ENCODE data around the gene VWA5B1.
"Not testable (repeated sequence)": the region's sequence is repeated elsewhere in the genome, so short reads cannot be mapped to it uniquely, and the experiment has no call there.

Gene VWA5B1

DNA sequence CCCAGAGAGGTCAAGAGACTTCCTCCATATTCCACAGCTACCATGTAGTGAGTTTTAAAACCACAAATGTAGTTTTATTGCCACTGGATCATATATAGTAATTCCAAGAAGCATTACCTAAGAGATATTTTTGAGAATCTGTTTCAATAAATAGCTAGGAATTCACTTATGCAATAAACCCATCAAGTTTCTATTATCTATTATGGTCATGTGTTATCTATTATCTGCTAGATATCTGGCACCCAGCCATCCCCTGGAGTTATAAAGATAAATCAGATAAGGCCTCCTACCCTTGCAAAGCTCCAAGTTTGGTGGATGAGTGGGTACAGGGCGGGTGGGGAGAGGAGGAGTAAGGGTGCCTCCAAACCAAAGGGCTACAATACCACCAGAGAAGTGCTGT, 10.3 kb upstream of the VWA5B1 start:
- DNase-seq: no peak

DNA sequence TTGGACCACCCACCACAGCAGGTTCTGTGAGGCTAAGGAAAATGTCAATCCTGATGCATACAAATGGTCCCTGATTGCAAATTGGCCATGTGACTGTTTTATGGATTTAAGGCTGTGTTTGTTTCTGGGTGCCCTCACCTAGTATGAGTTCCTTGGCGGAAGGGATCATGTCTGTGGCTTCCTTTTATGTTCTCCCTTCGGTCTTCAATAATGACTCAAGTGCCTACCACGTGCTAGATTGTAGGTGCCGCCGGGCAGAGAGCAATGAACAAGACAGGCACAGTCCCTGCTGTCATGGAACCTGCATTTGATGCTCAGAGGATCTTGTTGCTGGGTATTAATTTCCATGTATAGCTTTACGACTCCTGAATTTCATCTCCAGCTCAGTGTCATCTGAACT, 9.8 kb upstream of the VWA5B1 start:
- no peak for DNase-seq

DNA sequence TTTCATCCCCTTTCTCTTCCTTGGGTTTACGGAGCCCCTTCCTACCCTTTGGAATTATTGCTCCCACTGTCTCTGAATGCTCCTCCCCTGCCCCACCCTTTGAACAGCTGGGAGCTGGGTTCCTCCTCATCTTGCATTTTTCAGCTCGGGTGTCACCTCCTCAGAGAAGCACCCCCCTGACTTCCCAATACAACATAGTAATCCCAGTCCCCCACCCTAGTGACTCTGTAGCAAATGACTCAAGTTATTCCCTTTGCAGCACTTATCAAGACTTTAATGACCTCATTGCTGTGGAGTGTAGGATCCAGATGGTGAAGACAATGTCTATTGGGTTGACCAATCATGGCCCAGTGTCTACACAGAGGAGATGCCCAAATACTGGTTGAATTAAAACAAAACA, 8.9 kb upstream of the VWA5B1 start:
- DNase-seq: no peak

DNA sequence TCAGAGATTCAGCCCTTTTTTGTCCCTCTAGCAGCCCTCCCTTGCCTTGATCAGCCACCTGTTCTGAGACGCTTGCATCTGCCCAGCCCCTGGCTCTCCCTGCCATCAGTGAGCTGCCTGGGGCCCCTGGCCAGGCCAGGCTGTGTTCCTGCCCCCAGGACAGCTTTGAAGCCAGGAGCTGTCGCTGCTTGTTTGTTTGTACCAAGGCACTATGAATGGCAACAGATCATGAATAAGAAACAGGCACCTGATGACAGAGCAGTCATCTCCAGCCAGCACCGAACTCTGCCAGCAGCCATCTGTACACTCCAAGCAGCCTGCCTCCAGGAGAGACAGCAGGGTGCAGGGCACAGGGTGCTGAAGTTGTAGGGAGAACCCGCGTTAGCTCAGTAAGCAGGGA, 8.1 kb upstream of the VWA5B1 start:
- DNase-seq: no peak

DNA sequence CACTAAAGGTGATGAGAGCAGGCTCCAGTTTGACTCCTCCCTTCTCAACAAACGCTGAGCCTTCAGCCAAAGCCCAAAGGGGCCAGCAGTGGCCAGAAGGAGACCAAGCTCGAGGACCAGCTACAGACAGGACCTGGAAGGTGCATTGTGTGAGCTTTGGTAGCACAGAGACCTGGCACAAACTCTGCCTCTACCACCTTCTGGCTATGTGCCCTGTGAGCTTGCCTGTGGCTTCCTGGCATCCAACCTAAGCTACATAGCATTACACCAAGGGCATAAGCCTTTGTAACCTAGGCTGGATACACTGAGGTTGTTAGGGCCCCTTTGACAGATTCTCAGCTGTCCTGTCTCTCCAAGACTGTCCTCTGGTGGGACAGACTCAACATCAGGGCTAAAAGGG, 6.6 kb upstream of the VWA5B1 start:
- DNase-seq: no peak

DNA sequence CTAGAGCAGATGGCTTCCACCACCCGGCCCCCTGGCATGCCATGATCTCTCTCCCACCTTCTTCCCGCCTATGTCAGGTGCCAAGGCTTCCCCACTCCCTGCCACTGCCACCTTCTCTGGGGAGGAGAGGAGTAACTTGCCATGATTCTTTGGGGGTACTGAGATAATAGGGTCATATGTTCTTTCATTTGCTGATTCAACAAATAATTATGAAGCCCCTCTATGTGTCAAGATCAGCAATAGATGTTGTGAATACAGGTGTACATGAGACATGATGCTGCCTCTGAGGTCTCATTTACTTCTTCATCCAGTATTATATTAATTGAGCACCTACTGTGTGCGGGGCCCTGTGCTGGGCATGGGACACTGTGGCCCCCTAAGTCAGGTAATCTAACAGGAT, 6.0 kb upstream of the VWA5B1 start:
- DNase-seq: no peak

DNA sequence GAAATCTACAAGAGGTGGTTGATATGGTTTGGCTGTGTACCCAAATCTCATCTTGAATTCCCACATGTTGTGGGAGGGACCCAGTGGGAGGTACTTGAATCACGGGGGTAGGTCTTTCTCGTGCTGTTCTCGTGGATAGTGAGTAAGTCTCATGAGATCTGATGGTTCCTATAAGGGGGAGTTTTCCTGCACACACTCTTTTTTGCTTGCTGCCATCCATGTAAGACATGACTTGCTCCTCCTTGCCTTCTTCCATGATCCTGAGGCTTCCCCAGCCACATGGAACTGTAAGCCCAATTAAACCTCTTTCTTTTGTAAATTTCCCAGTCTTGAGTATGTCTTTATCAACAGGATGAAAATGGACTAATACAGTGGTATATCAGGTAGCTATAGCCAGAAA, 5.2 kb upstream of the VWA5B1 start:
- no peak for DNase-seq

DNA sequence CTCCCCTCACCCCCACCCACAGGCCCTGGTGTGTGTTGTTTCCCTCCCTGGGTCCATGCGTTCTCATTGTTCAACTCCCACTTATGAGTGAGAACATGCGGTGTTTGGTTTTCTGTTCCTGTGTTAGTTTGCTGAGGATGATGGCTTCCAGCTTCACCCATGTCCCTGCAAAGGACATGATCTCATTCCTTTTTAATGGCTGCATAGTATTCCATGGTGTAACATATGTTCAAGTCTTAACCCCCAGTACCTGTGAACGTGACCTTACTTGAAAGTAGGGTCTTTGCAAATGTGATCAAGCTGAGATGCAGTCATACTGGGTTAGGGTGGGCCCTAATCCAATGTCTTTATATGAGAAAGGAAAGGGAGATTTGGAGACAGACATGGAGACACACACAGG, 3.0 kb upstream of the VWA5B1 start:
- DNase-seq: not testable (repeated sequence)

DNA sequence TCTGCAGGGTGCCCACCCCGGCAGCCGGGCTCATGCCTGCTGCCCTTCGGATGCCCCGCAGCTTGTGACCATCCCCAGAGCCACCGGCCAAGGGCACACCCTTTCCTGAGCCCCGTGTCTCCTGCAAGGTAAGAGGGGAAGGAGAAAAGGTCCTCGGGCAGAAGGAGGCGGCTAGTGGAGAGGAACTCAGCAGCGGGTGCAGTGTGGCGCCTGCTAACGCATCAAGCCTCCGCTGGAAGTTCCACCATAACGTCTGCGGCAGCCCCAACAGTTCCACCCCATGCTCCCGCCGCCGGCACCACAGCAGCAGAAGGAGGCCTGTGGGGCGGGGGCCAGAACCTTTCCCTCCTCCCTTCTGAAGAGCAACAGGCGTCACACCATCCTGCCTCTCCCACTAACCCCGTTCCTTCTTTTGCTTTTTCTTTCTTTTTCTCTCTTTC, 990 bp downstream of the VWA5B1 start:
- no peak for DNase-seq

DNA sequence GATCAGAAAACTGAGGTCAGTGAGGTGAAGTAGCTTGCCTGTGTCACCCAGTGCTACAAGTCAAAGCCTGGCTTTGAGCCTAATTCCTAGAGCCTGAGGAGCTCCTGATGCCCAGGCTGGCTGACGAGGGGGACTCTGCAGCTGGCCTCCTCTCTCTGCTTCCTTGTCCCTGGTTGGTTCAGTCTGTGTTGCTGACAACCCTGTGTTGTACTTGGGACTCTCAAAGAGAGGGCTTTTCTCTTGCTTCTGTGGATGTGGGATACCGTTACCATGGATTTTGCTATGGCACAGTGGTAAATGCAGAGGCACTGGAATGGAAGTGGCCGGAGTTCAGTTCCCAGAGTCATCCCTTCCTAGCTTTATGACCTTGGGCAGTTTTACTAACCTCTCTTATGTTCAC, 8.0 kb downstream of the VWA5B1 start:
- DNase-seq: no peak

DNA sequence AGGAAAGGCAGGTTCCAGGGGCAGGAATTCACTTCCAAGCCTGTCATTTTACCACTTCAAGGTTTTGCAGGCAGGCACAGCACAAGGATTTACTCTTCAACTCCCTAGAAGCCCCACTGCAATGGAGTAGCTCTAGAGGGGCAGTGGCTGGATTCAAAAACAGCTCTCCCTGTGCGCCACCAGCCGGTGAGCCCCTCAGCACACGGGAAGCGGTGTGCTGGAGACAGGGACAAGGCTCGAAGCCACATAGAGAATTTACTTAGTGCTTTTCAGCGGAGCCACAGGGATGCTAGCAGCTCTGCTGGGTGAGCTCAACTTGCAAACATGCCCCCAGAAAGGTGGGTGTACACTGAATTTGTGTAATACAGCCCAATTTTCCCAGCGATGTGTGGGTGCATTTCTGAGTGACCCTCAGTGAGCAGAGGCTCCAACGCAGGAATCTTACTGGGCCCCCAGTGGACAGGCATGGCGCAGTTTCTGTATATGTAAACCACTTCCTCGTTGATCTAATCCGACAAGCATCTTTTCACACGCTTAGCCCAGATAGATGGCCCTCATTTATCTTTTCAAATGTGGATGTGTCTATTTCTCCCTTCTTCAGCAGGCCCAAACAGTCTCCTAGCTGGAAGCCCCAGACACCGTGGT, 10.9 kb downstream of the VWA5B1 start:
- no peak for DNase-seq

DNA sequence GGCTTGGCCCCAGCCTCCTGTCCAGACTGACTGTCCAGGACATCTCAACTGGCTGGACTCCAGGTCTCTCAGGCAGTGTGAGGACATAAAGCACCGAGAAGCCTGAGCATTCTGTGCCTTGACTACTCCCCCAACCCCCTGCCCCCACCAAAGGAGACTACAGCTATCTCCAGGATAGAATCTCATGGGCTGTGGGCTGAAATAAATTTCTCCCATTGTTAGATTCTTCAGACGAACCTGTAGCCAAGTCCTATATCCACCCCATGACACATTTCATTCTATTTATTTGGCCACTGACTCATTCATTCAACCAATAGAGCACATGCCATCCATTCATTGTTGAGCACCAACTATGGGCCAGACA, 11.4 kb downstream of the VWA5B1 start:
- DNase-seq: no peak

DNA sequence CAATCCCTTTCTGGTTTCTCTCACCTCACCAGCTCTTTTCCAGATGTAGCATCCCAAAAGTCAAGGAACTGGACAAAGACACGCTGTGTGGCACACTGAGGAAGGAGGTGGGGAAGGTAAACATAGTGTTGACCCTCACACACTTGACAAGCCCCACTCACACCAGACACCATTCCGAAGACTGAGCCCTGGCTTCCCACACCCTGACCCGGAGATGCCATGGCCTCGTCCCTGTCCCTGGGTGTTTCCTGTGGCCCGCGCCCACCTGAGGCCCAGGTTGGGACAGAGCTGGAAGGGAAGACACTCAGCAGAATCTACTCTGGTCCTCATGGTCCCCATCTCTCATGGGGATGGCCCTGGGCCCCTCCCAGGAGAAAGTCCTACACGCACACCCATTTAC, 16.4 kb downstream of the VWA5B1 start:
- DNase-seq: no peak

DNA sequence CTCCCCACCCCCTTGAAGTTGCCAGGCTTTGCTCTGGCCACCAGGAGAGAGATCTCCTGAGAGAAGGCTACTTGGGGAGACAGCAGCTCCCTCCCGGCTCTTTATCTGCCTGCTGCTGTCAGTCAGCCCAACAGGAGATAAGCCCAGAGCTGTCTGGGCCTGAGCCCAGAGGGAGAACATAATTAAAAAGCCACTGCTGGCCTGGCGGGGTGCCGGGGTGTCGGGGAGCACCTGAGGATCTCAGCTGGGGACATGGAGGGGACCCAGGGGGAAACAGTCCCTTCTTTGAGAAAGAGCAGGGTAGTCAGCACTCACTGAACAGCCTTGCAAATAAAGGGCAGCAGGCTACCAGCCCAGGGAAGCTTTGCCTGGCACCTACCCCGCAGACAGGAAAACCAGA, 17.9 kb downstream of the VWA5B1 start:
- no peak for DNase-seq

DNA sequence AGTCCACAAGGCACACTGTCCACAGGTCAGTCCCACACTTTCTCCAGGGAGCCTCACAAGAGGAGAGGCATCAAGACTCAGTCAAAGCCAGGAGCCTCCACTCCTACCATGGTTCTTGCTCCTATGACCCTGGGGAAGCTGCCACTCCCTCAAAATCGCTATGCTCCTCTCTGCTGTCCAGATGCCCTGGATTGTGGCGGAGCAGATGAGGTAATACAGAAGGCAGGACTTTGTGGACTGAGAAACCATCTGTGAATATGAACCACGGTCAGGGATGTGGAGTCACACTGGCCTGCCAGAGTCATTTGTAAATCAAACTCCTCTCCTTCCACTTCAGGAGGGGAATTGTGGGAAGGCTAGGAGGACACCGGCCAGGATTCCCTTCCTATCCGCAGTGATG, 20.6 kb downstream of the VWA5B1 start:
- no peak for DNase-seq

DNA sequence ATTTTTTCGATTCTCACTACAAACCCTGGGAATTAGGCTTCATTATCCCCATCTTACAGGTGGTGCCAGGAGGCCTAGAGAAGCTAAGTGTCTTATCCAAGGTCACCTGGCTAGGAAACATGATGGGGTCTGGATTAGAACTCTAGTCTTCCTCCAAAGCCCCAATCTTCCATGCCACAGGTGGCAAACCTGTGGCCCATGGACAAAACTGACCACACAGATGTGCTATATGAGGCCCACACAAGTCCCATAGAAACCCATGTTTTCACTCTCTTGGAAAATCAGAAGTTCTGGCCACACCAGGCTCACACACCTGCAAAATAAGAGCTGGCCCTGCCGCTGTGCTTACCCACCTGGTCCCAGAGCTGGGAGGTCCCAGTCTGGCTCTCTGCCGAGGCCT, 21.6 kb downstream of the VWA5B1 start:
- DNase-seq: no peak

DNA sequence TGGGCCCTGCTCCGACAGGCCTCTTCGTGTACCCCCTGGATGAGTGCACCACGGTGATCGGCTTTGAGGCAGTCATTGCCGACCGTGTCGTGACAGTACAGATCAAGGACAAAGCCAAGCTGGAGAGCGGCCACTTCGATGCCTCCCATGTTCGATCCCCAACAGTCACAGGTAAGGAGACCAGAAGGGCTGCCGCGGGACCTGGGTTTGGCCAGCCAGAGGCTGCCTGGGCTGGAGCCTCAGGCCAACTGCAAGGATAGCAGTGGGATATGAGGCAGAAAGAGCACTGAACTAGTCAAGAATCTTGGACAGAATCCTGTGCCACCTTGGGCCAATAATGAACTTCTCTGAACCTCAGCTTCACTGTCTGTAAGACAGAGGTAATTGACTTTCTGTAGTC, 22.1 kb downstream of the VWA5B1 start:
- no peak for DNase-seq

DNA sequence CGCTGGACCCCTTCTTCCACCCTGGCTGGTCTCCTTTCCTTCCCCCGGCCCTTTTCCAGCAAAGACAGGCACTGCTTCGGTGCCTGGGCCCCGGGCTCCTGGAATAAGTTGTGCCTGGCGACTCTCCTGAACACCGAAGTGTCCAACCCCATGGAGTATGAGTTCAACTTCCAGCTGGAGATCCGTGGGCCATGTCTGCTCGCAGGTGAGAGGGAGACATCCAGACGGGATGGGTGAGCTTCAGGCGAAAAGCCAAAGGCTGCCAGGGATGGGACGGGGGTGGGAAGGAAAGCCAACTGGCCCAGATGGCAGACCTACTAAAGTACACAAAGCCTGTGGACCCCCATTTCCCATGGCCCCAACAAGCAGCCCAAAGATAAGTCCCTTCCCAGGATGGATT, 26.8 kb downstream of the VWA5B1 start:
- DNase-seq: no peak

DNA sequence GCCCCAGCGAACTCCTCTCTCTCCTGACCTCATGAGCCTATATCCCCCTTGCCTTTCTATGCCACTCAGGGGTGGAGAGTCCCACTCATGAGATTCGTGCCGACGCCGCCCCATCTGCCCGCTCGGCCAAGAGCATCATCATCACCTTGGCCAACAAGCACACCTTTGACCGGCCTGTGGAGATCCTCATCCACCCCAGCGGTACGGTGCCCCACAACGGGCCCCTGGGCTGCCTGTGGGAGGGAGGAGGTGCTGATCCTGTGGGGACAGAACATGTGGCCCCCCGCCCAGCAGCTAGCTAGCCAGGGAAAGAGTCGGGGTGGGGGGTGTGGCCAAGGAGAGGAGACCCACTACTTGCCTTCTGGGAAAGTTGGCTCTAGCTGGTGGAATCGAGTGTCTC, 27.8 kb downstream of the VWA5B1 start:
- no peak for DNase-seq

DNA sequence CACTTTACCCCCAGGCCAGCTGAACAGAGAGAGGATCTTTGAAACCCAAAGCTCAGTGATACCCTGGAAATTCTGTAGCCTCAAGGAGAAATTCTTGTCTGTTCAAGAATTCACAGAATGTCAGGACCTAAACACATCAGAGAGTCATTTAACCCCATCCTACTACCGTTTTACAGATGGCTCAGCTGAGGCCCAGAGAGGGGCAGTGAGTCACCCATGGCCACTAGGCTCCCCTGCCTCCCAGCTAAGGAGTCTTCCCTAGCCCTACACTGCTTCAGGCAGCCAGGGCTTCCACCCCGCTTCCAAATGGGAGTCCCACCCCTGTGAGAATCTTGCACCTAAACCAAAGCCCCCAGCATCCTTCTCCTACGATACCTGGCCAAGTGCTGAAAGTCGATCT, 28.3 kb downstream of the VWA5B1 start:
- DNase-seq: no peak

DNA sequence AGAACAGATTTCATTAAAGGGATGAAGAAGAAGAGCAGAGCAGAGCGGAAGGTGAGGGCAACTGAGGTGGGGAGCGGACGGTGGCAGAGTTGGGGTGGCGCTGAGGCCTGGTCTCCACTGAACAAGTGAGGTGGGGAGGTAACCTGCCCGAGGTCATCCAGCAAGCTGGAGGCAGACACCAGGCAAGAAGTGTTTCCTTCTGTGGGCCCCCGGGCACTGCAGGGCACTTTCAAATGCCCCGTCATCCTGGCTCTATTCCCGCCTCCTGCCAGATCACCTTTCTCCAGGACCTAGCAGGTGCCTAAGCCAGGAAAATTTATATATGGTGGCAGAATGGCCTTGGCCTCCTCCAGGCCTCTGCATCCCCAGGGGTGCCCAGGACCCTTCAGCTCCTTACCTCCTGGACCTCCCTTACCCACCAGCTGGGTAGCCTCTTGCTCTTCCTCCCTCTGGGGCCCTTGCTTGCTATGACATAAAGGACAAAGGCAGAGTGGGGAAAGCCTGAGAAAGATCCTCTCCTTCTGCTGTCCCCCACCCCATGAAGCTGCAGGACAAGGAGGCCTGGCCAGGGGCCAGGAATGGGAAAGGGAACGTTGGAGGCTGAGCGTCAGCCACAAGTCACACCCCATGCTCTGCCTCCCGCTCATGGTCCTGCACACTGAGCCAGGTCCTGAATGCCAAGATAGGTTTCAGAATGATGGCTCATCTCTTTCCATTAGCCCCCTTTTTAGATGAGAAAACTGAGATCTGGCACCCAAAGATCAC, 29.0 kb downstream of the VWA5B1 start:
- no peak for DNase-seq

DNA sequence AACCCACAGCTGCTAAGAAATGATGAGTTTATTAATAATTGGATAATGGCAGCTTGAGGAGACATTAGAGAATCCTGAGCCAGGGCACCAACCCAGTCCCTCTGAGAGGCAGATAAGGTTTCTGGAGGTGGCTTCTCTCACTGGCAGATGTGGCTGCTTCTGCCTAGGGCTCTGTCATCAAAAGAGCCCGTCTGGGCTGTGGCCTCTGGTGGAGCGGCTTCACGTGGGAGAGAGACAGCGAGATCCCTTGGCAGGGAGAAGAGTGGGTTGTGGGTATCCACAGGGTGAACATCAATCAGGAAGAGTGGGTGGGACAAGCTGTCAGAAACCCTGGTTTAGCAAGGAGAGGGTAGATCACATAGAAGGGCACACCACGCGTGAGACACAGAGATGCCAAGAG, 30.0 kb downstream of the VWA5B1 start:
- no peak for DNase-seq

DNA sequence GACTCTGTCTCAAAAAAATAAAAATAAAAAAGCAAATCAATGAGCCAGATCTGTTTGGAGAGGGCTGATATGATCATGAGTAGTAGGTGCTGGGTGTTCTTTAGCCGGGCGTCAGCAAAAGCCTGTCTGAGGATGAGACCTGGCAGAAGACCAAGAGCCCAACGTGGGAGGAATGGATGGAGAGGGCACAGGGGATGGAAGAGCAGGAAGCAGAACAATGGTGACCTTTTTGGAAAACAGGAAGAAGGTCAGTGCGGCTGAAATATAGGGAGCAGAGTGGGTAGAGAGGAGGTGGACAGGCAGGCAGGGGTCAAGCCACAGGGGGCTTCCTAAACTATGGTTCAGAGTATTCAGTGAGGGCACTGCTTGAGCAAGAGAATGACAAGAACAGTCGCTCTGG, 30.9 kb downstream of the VWA5B1 start:
- DNase-seq: no peak

DNA sequence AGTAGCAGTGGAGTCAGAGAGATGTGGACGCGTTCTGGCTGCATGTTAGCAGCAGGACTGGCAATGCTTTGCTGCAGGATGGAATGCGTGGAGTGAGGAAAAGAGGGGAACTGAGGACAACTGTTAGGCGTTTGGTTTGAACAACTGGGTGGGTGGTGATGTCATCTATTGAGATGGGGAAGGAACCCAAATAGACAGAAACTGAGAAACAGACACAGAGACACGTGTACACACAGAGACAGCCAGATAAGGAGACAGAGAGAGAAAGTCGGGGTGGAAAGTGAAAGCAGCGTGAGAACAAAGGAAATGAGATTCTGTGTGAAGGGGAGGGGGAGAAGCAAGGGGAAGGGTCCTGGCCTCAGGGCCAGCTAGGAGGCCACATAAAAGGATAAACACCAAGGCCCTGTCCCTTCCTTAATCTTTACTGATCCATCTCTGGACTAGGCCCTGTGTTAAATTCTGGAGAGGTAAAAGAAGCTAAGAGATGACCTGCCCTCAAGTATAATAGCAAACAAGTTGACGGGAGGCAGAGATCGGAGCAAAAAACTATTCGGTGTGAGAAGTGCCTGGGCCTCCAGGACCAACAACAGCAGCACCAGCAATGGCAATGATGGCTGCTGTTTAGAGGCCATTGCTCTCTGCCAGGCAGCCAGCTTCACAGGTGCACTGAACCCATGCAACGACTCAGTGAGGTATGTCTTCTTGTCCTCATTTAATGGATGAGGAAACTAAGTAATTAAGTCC, 31.6 kb downstream of the VWA5B1 start:
- DNase-seq: no peak

Measured in NCI-H748 treated with DMSO at 0.1 percent for 48 hours (cell line).